GM23338 (cell line): Measurements from ENCODE around the gene KCNMA1. TPM values are rescaled to one million over a fixed set of nuclear protein-coding genes. Genes with fewer than 3 reads are reported as not detected.

ENCODE experiments used
- ATAC-seq: fragments of 200-7000 bp; cut with Tn5 transposase; 3 replicates; pipeline ENCODE4 v1.9.1; 2020
- DNase-seq: peaks from one replicate; pipeline ENCODE4 v3.0.0-alpha.2; 2015; ENCODE audit warnings: low spot score
- H2AFZ ChIP-seq: fragments of 200-600 bp; sonication (generic); 2 replicates; pipeline ENCODE4 v1.8.0; 2016; ENCODE audit warnings: antibody characterized with exemption, mild to moderate bottlenecking, moderate library complexity
- H3F3A ChIP-seq: fragments of 200-600 bp; sonication (generic); replicated peaks from 2 replicates; pipeline ENCODE4 v1.8.0; 2017; ENCODE audit warnings: antibody characterized with exemption, mixed run types, low read depth
- H3K27ac ChIP-seq: fragments of 200-600 bp; sonication (generic); 2 replicates; pipeline ENCODE4 v1.6.1; 2016; ENCODE audit warnings: low read depth
- H3K27me3 ChIP-seq: fragments of 200-600 bp; sonication (generic); 2 replicates; pipeline ENCODE4 v1.8.0; 2016; ENCODE audit warnings: mild to moderate bottlenecking, mixed run types, moderate library complexity; ENCODE audit not compliant: insufficient read depth
- H3K36me3 ChIP-seq: fragments of 200-600 bp; sonication (generic); 2 replicates; pipeline ENCODE4 v1.8.0; 2016; ENCODE audit warnings: mild to moderate bottlenecking; ENCODE audit not compliant: insufficient read depth
- H3K4me1 ChIP-seq: fragments of 200-600 bp; sonication (generic); 2 replicates; pipeline ENCODE4 v1.8.0; 2016; ENCODE audit warnings: mild to moderate bottlenecking, moderate library complexity; ENCODE audit not compliant: insufficient read depth
- H3K4me2 ChIP-seq: fragments of 200-600 bp; sonication (generic); 2 replicates; pipeline ENCODE4 v1.7.1; 2017; ENCODE audit warnings: mixed run types
- H3K4me3 ChIP-seq: fragments of 200-600 bp; sonication (generic); 2 replicates; pipeline ENCODE4 v1.6.1; 2016; ENCODE audit warnings: mixed run types
- H3K79me2 ChIP-seq: fragments of 200-600 bp; sonication (generic); replicated peaks from 2 replicates; pipeline ENCODE4 v1.8.0; 2017; ENCODE audit warnings: mild to moderate bottlenecking; ENCODE audit not compliant: insufficient read depth
- H3K9me2 ChIP-seq: fragments of 200-600 bp; sonication (generic); 2 replicates; pipeline ENCODE4 v1.8.0; 2017; ENCODE audit not compliant: insufficient read depth
- H4K20me1 ChIP-seq: fragments of 200-600 bp; sonication (generic); replicated peaks from 2 replicates; pipeline ENCODE4 v1.8.0; 2017; ENCODE audit warnings: mild to moderate bottlenecking; ENCODE audit not compliant: insufficient read depth
- H3K27ac Mint-ChIP-seq: 2 replicates; pipeline ENCODE4 v1.8.0; 2020; ENCODE audit warnings: inconsistent platforms, mild to moderate bottlenecking, moderate library complexity, mixed read lengths
- H3K27me3 Mint-ChIP-seq: 3 replicates; pipeline ENCODE4 v1.8.0; 2022; ENCODE audit warnings: low read depth, mild to moderate bottlenecking, moderate library complexity, mixed read lengths, inconsistent platforms; ENCODE audit not compliant: insufficient read depth, poor library complexity
- H3K36me3 Mint-ChIP-seq: 3 replicates; pipeline ENCODE4 v1.8.0; 2021; ENCODE audit warnings: low read depth, mild to moderate bottlenecking, inconsistent platforms, moderate library complexity, mixed read lengths
- H3K4me1 Mint-ChIP-seq: 3 replicates; pipeline ENCODE4 v1.8.0; 2020; ENCODE audit warnings: mild to moderate bottlenecking, inconsistent platforms, mixed read lengths
- H3K4me3 Mint-ChIP-seq: 3 replicates; pipeline ENCODE4 v1.8.0; 2021; ENCODE audit warnings: moderate library complexity, mild to moderate bottlenecking, inconsistent platforms, mixed read lengths
- H3K9me3 Mint-ChIP-seq: 3 replicates; pipeline ENCODE4 v1.8.0; 2020; ENCODE audit warnings: moderate library complexity, mild to moderate bottlenecking, inconsistent platforms, mixed read lengths
- EZH2 ChIP-seq: fragments of 200-600 bp; sonication (generic); IDR thresholded peaks from one replicate; pipeline ENCODE4 v1.8.0; 2017; ENCODE audit warnings: antibody characterized with exemption, mild to moderate bottlenecking, low read depth; ENCODE audit not compliant: unreplicated experiment
- ZNF331 ChIP-seq: fragments of 250-450 bp; sonication (Bioruptor Pico); IDR thresholded peaks from 2 replicates; pipeline ENCODE4 v1.5.0; 2020; ENCODE audit warnings: low read depth, mild to moderate bottlenecking, moderate library complexity
- polyA plus RNA-seq: library from polyadenylated mRNA; unstranded; fragments of >200 nt; fragmentation: Nextera tagmentation; extraction: Ambion mirVana; gene quantifications from 2 replicates; pipeline ENCODE4 v1.2.1, GENCODE V29; 2016
- total RNA-seq: library from RNA; depleted of rRNA; stranded (reverse); fragments of >200 nt; shearing (Covaris generic); gene quantifications from 2 replicates; pipeline ENCODE4 v1.2.3, GENCODE V29; 2014
- TF ChIP-seq, protein P1 (sequence below): IDR thresholded peaks from one replicate; pipeline ENCODE4 v1.6.1; 2018; ENCODE audit warnings: antibody characterized with exemption; ENCODE audit not compliant: unreplicated experiment
- TF ChIP-seq, protein P2 (sequence below): IDR thresholded peaks from 2 replicates; pipeline ENCODE4 v1.6.1; 2016; ENCODE audit warnings: antibody characterized with exemption
- TF ChIP-seq, protein P3 (sequence below), 2 experiments: fragments of 200-600 bp in 1 of 2; sonication (generic) in 1 of 2; conservative IDR thresholded peaks; 2 replicates each; pipeline versions ENCODE4 v1.5.1 to v1.6.1; 2016 to 2017; ENCODE audit warnings: antibody characterized with exemption in 2 of 2, low read depth in 2 of 2, mild to moderate bottlenecking in 2 of 2, moderate library complexity in 1 of 2

Gene KCNMA1
- total and polyA plus RNA-seq, 2 experiments from 2014 or later, result 8.2 to 9.0 TPM

DNA sequence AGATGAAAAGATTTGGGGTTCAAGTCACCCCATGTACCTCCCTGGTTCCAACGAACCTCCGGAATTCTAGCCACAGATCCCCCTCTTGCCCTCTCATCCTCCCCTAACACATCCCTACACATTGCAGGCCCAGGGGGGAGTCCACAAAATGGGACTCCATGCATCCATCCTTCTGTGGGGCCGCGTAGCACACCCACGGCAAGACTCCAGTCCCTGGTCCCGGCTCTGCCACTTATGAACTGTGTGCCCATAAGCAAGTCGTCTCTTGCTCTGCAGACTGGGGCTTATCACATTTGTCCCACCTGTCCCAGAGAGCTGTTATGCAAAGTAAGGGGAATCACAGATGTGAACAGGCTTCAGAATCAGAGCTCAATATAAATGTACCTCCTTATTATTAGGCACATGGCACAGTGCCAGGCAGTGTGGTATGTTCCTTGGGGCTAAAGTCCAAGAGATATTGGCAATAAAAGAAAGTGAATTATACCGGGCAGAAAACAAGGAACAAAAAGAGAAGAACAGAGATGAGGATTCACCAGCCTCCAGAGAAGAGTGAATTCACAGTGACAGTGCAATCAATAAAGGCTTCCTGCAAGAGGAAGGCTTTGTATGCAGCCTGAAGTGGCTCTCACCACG is 73.9 kb downstream of the KCNMA1 start:
- Mint-ChIP-seq H3K9me3 (no peaks in the 10 kb centered on the region), H3K4me1 (peaks cover 30% of the 10 kb centered on the region), H3K27ac (no peak overlapping the region), H3K27me3 (peaks cover 7% of the 10 kb centered on the region), H3K4me3 (no peak overlapping the region), H3K36me3 (no peaks in the 10 kb centered on the region)
- Histone ChIP-seq H3K9me2 (no peaks in the 10 kb centered on the region), H3F3A (no peaks in the 10 kb centered on the region), H4K20me1 (no peaks in the 10 kb centered on the region), H3K4me1 (peaks cover 30% of the 10 kb centered on the region), H3K27ac (peak overlapping the region; percentile 79; the same call in 1 of the 2 replicates), H3K79me2 (no peaks in the 10 kb centered on the region), H3K4me3 (no peak overlapping the region), H3K4me2 (0 out of 2 replicates have a peak overlapping the region, but pooled peaks have one; percentile 20), H2AFZ (no peak overlapping the region), H3K36me3 (no peaks in the 10 kb centered on the region), H3K27me3 (no peaks in the 10 kb centered on the region)
- DNase-seq (no peak), ATAC-seq (no peak)
- TF ChIP-seq, protein P1, sequence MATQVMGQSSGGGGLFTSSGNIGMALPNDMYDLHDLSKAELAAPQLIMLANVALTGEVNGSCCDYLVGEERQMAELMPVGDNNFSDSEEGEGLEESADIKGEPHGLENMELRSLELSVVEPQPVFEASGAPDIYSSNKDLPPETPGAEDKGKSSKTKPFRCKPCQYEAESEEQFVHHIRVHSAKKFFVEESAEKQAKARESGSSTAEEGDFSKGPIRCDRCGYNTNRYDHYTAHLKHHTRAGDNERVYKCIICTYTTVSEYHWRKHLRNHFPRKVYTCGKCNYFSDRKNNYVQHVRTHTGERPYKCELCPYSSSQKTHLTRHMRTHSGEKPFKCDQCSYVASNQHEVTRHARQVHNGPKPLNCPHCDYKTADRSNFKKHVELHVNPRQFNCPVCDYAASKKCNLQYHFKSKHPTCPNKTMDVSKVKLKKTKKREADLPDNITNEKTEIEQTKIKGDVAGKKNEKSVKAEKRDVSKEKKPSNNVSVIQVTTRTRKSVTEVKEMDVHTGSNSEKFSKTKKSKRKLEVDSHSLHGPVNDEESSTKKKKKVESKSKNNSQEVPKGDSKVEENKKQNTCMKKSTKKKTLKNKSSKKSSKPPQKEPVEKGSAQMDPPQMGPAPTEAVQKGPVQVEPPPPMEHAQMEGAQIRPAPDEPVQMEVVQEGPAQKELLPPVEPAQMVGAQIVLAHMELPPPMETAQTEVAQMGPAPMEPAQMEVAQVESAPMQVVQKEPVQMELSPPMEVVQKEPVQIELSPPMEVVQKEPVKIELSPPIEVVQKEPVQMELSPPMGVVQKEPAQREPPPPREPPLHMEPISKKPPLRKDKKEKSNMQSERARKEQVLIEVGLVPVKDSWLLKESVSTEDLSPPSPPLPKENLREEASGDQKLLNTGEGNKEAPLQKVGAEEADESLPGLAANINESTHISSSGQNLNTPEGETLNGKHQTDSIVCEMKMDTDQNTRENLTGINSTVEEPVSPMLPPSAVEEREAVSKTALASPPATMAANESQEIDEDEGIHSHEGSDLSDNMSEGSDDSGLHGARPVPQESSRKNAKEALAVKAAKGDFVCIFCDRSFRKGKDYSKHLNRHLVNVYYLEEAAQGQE, result no peak

DNA sequence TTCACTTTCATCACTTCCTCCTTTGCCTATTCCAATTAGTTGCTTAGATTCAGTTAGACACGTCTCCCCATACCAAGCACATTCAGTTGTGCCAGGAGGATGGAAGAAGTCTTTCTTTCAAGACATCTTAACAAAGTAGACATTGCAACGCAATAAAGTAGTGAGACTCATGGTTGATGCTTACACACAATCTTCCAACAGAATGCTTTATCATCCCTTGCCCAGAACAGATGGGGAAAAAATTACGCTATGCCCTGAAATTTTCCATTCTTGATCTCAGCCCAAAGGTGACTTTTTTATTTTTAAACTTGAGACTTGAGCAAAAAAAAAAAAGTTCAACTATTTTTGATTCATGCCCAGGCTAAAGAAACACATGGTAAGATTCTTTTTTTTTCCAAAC is 74.9 kb downstream of the KCNMA1 start:
- H3K4me1 ChIP-seq, result peaks cover 30% of the 10 kb centered on the region
- no peak overlapping the region for H3K4me3 ChIP-seq
- no peaks in the 10 kb centered on the region for H3K9me2 ChIP-seq
- DNase-seq (no peak), ATAC-seq (no peak)
- H3K27me3 Mint-ChIP-seq, result peaks cover 7% of the 10 kb centered on the region
- H3K79me2 ChIP-seq, result no peaks in the 10 kb centered on the region
- no peaks in the 10 kb centered on the region for H3K27me3 ChIP-seq
- no peaks in the 10 kb centered on the region for H4K20me1 ChIP-seq
- no peak overlapping the region for H3K27ac ChIP-seq
- no peak overlapping the region for H3K4me2 ChIP-seq
- H3K9me3 Mint-ChIP-seq, result no peaks in the 10 kb centered on the region
- H3K36me3 Mint-ChIP-seq, result no peaks in the 10 kb centered on the region
- no peaks in the 10 kb centered on the region for H3F3A ChIP-seq
- H3K36me3 ChIP-seq, result no peaks in the 10 kb centered on the region
- H2AFZ ChIP-seq, result no peak overlapping the region
- no peak overlapping the region for H3K27ac Mint-ChIP-seq
- peaks cover 30% of the 10 kb centered on the region for H3K4me1 Mint-ChIP-seq
- no peak overlapping the region for H3K4me3 Mint-ChIP-seq
- TF ChIP-seq ZNF331 (CRISPR knock-in tag) (no peak), EZH2 (no peak)
- TF ChIP-seq, protein P1, result no peak
- TF ChIP-seq, protein P2, sequence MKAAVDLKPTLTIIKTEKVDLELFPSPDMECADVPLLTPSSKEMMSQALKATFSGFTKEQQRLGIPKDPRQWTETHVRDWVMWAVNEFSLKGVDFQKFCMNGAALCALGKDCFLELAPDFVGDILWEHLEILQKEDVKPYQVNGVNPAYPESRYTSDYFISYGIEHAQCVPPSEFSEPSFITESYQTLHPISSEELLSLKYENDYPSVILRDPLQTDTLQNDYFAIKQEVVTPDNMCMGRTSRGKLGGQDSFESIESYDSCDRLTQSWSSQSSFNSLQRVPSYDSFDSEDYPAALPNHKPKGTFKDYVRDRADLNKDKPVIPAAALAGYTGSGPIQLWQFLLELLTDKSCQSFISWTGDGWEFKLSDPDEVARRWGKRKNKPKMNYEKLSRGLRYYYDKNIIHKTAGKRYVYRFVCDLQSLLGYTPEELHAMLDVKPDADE, result no peak
- TF ChIP-seq, protein P3, sequence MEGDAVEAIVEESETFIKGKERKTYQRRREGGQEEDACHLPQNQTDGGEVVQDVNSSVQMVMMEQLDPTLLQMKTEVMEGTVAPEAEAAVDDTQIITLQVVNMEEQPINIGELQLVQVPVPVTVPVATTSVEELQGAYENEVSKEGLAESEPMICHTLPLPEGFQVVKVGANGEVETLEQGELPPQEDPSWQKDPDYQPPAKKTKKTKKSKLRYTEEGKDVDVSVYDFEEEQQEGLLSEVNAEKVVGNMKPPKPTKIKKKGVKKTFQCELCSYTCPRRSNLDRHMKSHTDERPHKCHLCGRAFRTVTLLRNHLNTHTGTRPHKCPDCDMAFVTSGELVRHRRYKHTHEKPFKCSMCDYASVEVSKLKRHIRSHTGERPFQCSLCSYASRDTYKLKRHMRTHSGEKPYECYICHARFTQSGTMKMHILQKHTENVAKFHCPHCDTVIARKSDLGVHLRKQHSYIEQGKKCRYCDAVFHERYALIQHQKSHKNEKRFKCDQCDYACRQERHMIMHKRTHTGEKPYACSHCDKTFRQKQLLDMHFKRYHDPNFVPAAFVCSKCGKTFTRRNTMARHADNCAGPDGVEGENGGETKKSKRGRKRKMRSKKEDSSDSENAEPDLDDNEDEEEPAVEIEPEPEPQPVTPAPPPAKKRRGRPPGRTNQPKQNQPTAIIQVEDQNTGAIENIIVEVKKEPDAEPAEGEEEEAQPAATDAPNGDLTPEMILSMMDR (conservative IDR thresholded peaks at IDR 0.05; ENCODE audit: low read depth in 2 of 2), result no peak
